ENCODE measurements around the gene CNDP2. TPM values are rescaled to one million over a fixed set of nuclear protein-coding genes. Genes with fewer than 3 reads are reported as not detected.

CNDP2 gene
- total RNA-seq, 1 donor from 2014 or later, result 56.1 TPM

GRCh38 chr18:74497778-74498177, 1.6 kb downstream of the CNDP2 start:
- peaks cover 6% of the 10 kb centered on the region for H3K27me3 Mint-ChIP-seq (ENCODE audit: insufficient read depth, low read depth)
- peaks cover 21% of the 10 kb centered on the region for H3K4me1 Mint-ChIP-seq
- DNase-seq (ENCODE audit: low spot score), result no peak
- Histone ChIP-seq H3K79me2 (ENCODE audit: low read depth) (peaks cover 43% of the 10 kb centered on the region), H3K4me3 (no peak overlapping the region), H3K36me3 (peaks cover 9% of the 10 kb centered on the region), H3K9me3 (ENCODE audit: low read depth) (no peaks in the 10 kb centered on the region), H3K27ac (no peak overlapping the region), H3K27me3 (no peaks in the 10 kb centered on the region), H3F3A (ENCODE audit: low read depth) (peaks cover 13% of the 10 kb centered on the region), H4K20me1 (ENCODE audit: low read depth) (peaks cover 20% of the 10 kb centered on the region), H3K4me2 (peak overlapping the region; percentile 79), H2AFZ (replicated peaks) (no peak overlapping the region), H3K4me1 (no peaks in the 10 kb centered on the region), H3K9ac (no peak overlapping the region)
- H3K4me3 Mint-ChIP-seq, result peak overlapping the region; percentile 96
- H3K36me3 Mint-ChIP-seq, result peaks cover 7% of the 10 kb centered on the region
- H3K27ac Mint-ChIP-seq, result no peak overlapping the region
- H3K9me3 Mint-ChIP-seq, result no peaks in the 10 kb centered on the region
- TF ChIP-seq EZH2phosphoT487 (IDR thresholded peaks at IDR 0.05) (no peak), EZH2 (IDR thresholded peaks at IDR 0.05) (no peak), CTCF (IDR thresholded peaks at IDR 0.05) (no peak)

- no peak overlapping the region for H3K4me3 ChIP-seq
- H3K9ac ChIP-seq, result no peak overlapping the region
- Mint-ChIP-seq H3K36me3 (peaks cover 10% of the 10 kb centered on the region), H3K9me3 (no peaks in the 10 kb centered on the region), H3K4me1 (peaks cover 18% of the 10 kb centered on the region), H3K27ac (no peak overlapping the region), H3K4me3 (peak overlapping the region; percentile 69), H3K27me3 (ENCODE audit: insufficient read depth, low read depth) (peaks cover 3% of the 10 kb centered on the region)
- peaks cover 8% of the 10 kb centered on the region for H3F3A ChIP-seq (ENCODE audit: low read depth)
- DNase-seq (ENCODE audit: low spot score), result no peak
- no peaks in the 10 kb centered on the region for H3K27me3 ChIP-seq
- H3K9me3 ChIP-seq (ENCODE audit: low read depth), result no peaks in the 10 kb centered on the region
- H3K27ac ChIP-seq, result no peak overlapping the region
- H2AFZ ChIP-seq (replicated peaks), result no peak overlapping the region
- H3K4me2 ChIP-seq, result no peak overlapping the region
- peaks cover 43% of the 10 kb centered on the region for H3K79me2 ChIP-seq (ENCODE audit: low read depth)
- peaks cover 20% of the 10 kb centered on the region for H4K20me1 ChIP-seq (ENCODE audit: low read depth)
- no peak for TF ChIP-seq EZH2phosphoT487 (IDR thresholded peaks at IDR 0.05)
- TF ChIP-seq EZH2 (IDR thresholded peaks at IDR 0.05), result no peak
- no peak for TF ChIP-seq CTCF (IDR thresholded peaks at IDR 0.05)
- H3K36me3 ChIP-seq, result peaks cover 9% of the 10 kb centered on the region
- no peaks in the 10 kb centered on the region for H3K4me1 ChIP-seq
Observed at GRCh38 chr18:74498712-74499627, 2.8 kb downstream of the CNDP2 start.

- H3K9me3 ChIP-seq (ENCODE audit: low read depth), result no peaks in the 10 kb centered on the region
- no peak overlapping the region for H3K4me3 ChIP-seq
- DNase-seq (ENCODE audit: low spot score), result no peak
- peaks cover 3% of the 10 kb centered on the region for H3K27me3 Mint-ChIP-seq (ENCODE audit: insufficient read depth, low read depth)
- H3K79me2 ChIP-seq (ENCODE audit: low read depth), result peaks cover 43% of the 10 kb centered on the region
- peaks cover 10% of the 10 kb centered on the region for H3K36me3 Mint-ChIP-seq
- H3K9me3 Mint-ChIP-seq, result no peaks in the 10 kb centered on the region
- no peaks in the 10 kb centered on the region for H3K27me3 ChIP-seq
- no peak for TF ChIP-seq EZH2 (IDR thresholded peaks at IDR 0.05)
- TF ChIP-seq CTCF (IDR thresholded peaks at IDR 0.05), result no peak
- TF ChIP-seq EZH2phosphoT487 (IDR thresholded peaks at IDR 0.05), result no peak
- peaks cover 18% of the 10 kb centered on the region for H3K4me1 Mint-ChIP-seq
- H3K4me3 Mint-ChIP-seq, result no peak overlapping the region
- no peak overlapping the region for H2AFZ ChIP-seq (replicated peaks)
- peaks cover 9% of the 10 kb centered on the region for H3K36me3 ChIP-seq
- H3K27ac Mint-ChIP-seq, result no peak overlapping the region
- H3K4me1 ChIP-seq, result no peaks in the 10 kb centered on the region
- H4K20me1 ChIP-seq (ENCODE audit: low read depth), result peaks cover 20% of the 10 kb centered on the region
- no peak overlapping the region for H3K4me2 ChIP-seq
- H3K27ac ChIP-seq, result no peak overlapping the region
- peaks cover 6% of the 10 kb centered on the region for H3F3A ChIP-seq (ENCODE audit: low read depth)
- H3K9ac ChIP-seq, result no peak overlapping the region
Observed at GRCh38 chr18:74499633-74500032, 3.5 kb downstream of the CNDP2 start.

Data from neural progenitor cell (in vitro differentiated cells).